Iris pigment epithelial cell (primary cell): ENCODE data around the gene MFAP4.

Experiments used
- DNase-seq: peaks from one replicate; pipeline ENCODE4 v3.0.0-alpha.2; 2011; ENCODE audit warnings: low read depth

Gene MFAP4

GRCh38 chr17:19385521-19385983 lies 1.4 kb downstream of the MFAP4 start:
- DNase-seq, result no peak

- peak; percentile 69 for DNase-seq
These were observed 2.1 kb downstream of the MFAP4 start for GRCh38 chr17:19384723-19385391.

GRCh38 chr17:19383681-19384470 lies 3.1 kb downstream of the MFAP4 start:
- DNase-seq, result no peak

GRCh38 chr17:19382531-19383444 lies 4.2 kb downstream of the MFAP4 start:
- DNase-seq, result no peak

GRCh38 chr17:19381741-19382444 lies 5.1 kb downstream of the MFAP4 start:
- DNase-seq, result no peak

- no peak for DNase-seq
These were observed 5.6 kb downstream of the MFAP4 start for GRCh38 chr17:19381361-19381740.

GRCh38 chr17:19380481-19381301 lies 6.3 kb downstream of the MFAP4 start:
- no peak for DNase-seq

GRCh38 chr17:19379361-19380065 lies 7.5 kb downstream of the MFAP4 start:
- DNase-seq, result no peak

GRCh38 chr17:19378416-19379360 lies 8.3 kb downstream of the MFAP4 start, which contains the start of gene MAPK7:
Gene MAPK7 (plus strand): TSS chr17:19378498. CDS start chr17:19378901, 403 bp downstream.
- no peak for DNase-seq

- DNase-seq, result peak; percentile 99
These were observed 9.2 kb downstream of the MFAP4 start for GRCh38 chr17:19377602-19378415.

- DNase-seq, result no peak
These were observed 10.2 kb downstream of the MFAP4 start for GRCh38 chr17:19376811-19377210.

- DNase-seq, result no peak
These were observed 11.3 kb downstream of the MFAP4 start for GRCh38 chr17:19375732-19376131.

- DNase-seq, result no peak
These were observed 12.9 kb downstream of the MFAP4 start for GRCh38 chr17:19374136-19374535.

GRCh38 chr17:19372866-19373504 lies 14.0 kb downstream of the MFAP4 start:
- DNase-seq, result no peak

- no peak for DNase-seq
These were observed 14.6 kb downstream of the MFAP4 start for GRCh38 chr17:19372439-19372838.

- no peak for DNase-seq
These were observed 15.0 kb downstream of the MFAP4 start for GRCh38 chr17:19372011-19372370.

GRCh38 chr17:19371259-19372010 lies 15.6 kb downstream of the MFAP4 start:
- no peak for DNase-seq
